NB4 (cell line): Measurements from ENCODE around the gene ZNF618.

Experiments
- DNase-seq: peaks from one replicate; pipeline ENCODE4 v3.0.0; 2010; ENCODE audit warnings: low read depth
- H3K4me3 ChIP-seq: one replicate; pipeline ENCODE4 v1.5.1; 2011; ENCODE audit warnings: mild to moderate bottlenecking, low read depth, low read length, moderate library complexity
- CTCF ChIP-seq: IDR thresholded peaks from one replicate; pipeline ENCODE4 v1.5.1; 2012; ENCODE audit warnings: low read depth, low read length
- MAX ChIP-seq: IDR thresholded peaks from 2 replicates; pipeline ENCODE4 v1.6.1; 2011; ENCODE audit warnings: low read depth, low read length
- MYC ChIP-seq: IDR thresholded peaks from 2 replicates; pipeline ENCODE4 v1.6.1; 2011; ENCODE audit warnings: low read depth, low read length
- POLR2A ChIP-seq: IDR thresholded peaks from 2 replicates; pipeline ENCODE4 v1.6.1; 2011; ENCODE audit warnings: mild to moderate bottlenecking; ENCODE audit not compliant: insufficient read length; ENCODE audit errors: extremely low read depth

ZNF618 gene

GRCh38 chr9:113986931-113987330 is 110.8 kb downstream of the ZNF618 start:
- no peak for TF ChIP-seq POLR2A
- TF ChIP-seq MAX, result no peak
- H3K4me3 ChIP-seq, result no peak overlapping the region
- no peak for DNase-seq

GRCh38 chr9:113987526-113987925 is 111.4 kb downstream of the ZNF618 start:
- H3K4me3 ChIP-seq, result no peak overlapping the region
- TF ChIP-seq MYC (no peak), CTCF (no peak), POLR2A (no peak), MAX (no peak)
- no peak for DNase-seq

- TF ChIP-seq POLR2A (no peak), CTCF (no peak), MAX (no peak), MYC (no peak)
- DNase-seq, result no peak
- no peak overlapping the region for H3K4me3 ChIP-seq
These were observed 112.4 kb downstream of the ZNF618 start for GRCh38 chr9:113988385-113989016.

- TF ChIP-seq POLR2A, result no peak
- H3K4me3 ChIP-seq, result no peak overlapping the region
- no peak for DNase-seq
These were observed 113.1 kb downstream of the ZNF618 start for GRCh38 chr9:113989017-113989713.

GRCh38 chr9:113989714-113990569 is 113.8 kb downstream of the ZNF618 start:
- DNase-seq, result no peak
- no peak overlapping the region for H3K4me3 ChIP-seq
- TF ChIP-seq CTCF (no peak), MYC (no peak), MAX (no peak), POLR2A (no peak)

GRCh38 chr9:113990570-113990907 is 114.4 kb downstream of the ZNF618 start:
- no peak for DNase-seq

More at GRCh38 chr9:113990570-113990907, 114.4 kb downstream of the ZNF618 start:
- no peak for TF ChIP-seq MYC
- no peak for TF ChIP-seq CTCF
- no peak for TF ChIP-seq MAX
- TF ChIP-seq POLR2A, result no peak
- H3K4me3 ChIP-seq, result no peak overlapping the region
